Common myeloid progenitor, CD34-positive (primary cell): ENCODE measurements around the gene ARMH3.

ENCODE experiments used
- CTCF ChIA-PET: fragments of 350-600 bp; sonication (Branson Sonifier 250); formaldehyde crosslinking; loops from one replicate; lab custom pipeline; 2021; ENCODE audit warnings: antibody characterized with exemption; lab: Charles Lee
- POLR2A ChIA-PET: fragments of 350-600 bp; sonication (Branson Sonifier 250); formaldehyde crosslinking; loops from one replicate; lab custom pipeline; 2021; ENCODE audit warnings: antibody characterized with exemption; lab: Charles Lee
- DNase-seq, 3 donors: peaks; one replicate each; pipeline versions ENCODE4 v3.0.0 to v3.0.0-alpha.2; 2013
- H3K27ac ChIP-seq, 2 experiments: 1 replicate in 1 of 2; 2 replicates in 1 of 2; pipeline ENCODE4 v1.7.0; 2013; ENCODE audit warnings: inconsistent platforms in 2 of 2, low read length in 2 of 2, mild to moderate bottlenecking in 2 of 2, low read depth in 1 of 2, moderate library complexity in 1 of 2; ENCODE audit not compliant: severe bottlenecking in 2 of 2, insufficient read depth in 1 of 2, poor library complexity in 1 of 2
- H3K27me3 ChIP-seq, 5 experiments: replicated peaks in 2 of 5; 1 replicate in 3 of 5; 2 replicates in 2 of 5; pipeline versions ENCODE4 v1.6.1 to v1.7.0; 2013; ENCODE audit warnings: low read length in 4 of 5, mild to moderate bottlenecking in 2 of 5, moderate library complexity in 2 of 5, inconsistent platforms in 1 of 5; ENCODE audit not compliant: insufficient read depth in 5 of 5, control insufficient read depth in 4 of 5
- H3K36me3 ChIP-seq, 4 experiments: 1 replicate in 2 of 4; 2 replicates in 2 of 4; pipeline versions ENCODE4 v1.6.1 to v1.7.0; 2013; ENCODE audit warnings: low read length in 3 of 4, control low read depth in 1 of 4, mild to moderate bottlenecking in 1 of 4; ENCODE audit not compliant: control insufficient read depth in 4 of 4, insufficient read depth in 4 of 4
- H3K4me1 ChIP-seq, 4 experiments: 1 replicate in 3 of 4; 2 replicates in 1 of 4; pipeline versions ENCODE4 v1.6.1 to v1.7.1; 2013; ENCODE audit warnings: low read length in 3 of 4, mild to moderate bottlenecking in 3 of 4, control low read depth in 1 of 4, inconsistent platforms in 1 of 4, moderate library complexity in 1 of 4; ENCODE audit not compliant: control insufficient read depth in 4 of 4, insufficient read depth in 4 of 4; ENCODE audit errors: control extremely low read depth in 1 of 4
- H3K4me3 ChIP-seq, 7 experiments: 1 replicate in 4 of 7; 2 replicates in 3 of 7; pipeline versions ENCODE4 v1.5.1 to v1.7.0; 2013; ENCODE audit warnings: mild to moderate bottlenecking in 7 of 7, low read length in 6 of 7, moderate library complexity in 6 of 7, inconsistent platforms in 2 of 7, low read depth in 2 of 7, control low read depth in 1 of 7; ENCODE audit not compliant: insufficient read depth in 4 of 7, control insufficient read depth in 1 of 7; ENCODE audit errors: extremely low read depth in 1 of 7
- H3K9me3 ChIP-seq, 5 experiments: 1 replicate in 4 of 5; 2 replicates in 1 of 5; pipeline versions ENCODE4 v1.6.1 to v1.7.1; 2013; ENCODE audit warnings: low read length in 4 of 5, mild to moderate bottlenecking in 2 of 5, inconsistent platforms in 1 of 5, low read depth in 1 of 5, moderate library complexity in 1 of 5; ENCODE audit not compliant: control insufficient read depth in 4 of 5, insufficient read depth in 2 of 5; ENCODE audit errors: control extremely low read depth in 1 of 5
- WGBS: methylation state at CpG from one replicate; pipeline ENCODE4 v1.1.5; 2013; ENCODE audit not compliant: insufficient coverage; 5-methylcytosine and 5-hydroxymethylcytosine counted together

ARMH3 gene

GRCh38 chr10:101902820-101903145, 153.2 kb downstream of the ARMH3 start:
- Histone ChIP-seq H3K4me1 (peaks cover 0 to 2% (median under 1%) of the 10 kb centered on the region in 4 experiments), H3K36me3 (peaks cover 0 to 7% (median 3%) of the 10 kb centered on the region in 4 experiments)
- POLR2A ChIA-PET: no interaction called here

GRCh38 chr10:101902032-101902819, 153.7 kb downstream of the ARMH3 start:
- DNase-seq: no peak
- Histone ChIP-seq H3K9me3 (no peaks in the 10 kb centered on the region), H3K36me3 (peaks cover 0 to 7% (median 3%) of the 10 kb centered on the region in 4 experiments), H3K27me3 (no peaks in the 10 kb centered on the region), H3K4me1 (peaks cover 0 to 7% (median 3%) of the 10 kb centered on the region in 4 experiments), H3K4me3 (no peak overlapping the region), H3K27ac (no peak overlapping the region)
- WGBS: 99% methylated on average over 7 of the region's 7 CpGs
- CTCF ChIA-PET: interaction anchor here (0.9 to 1.5 kb wide), 2 partner anchors 11 to 171 kb away, joined by 3 to 4 read pairs; no protein-coding TSS in a partner anchor
- POLR2A ChIA-PET: no interaction called here

More at GRCh38 chr10:101902820-101903145, 153.2 kb downstream of the ARMH3 start:
- no peak for DNase-seq
- Histone ChIP-seq H3K4me3 (no peak overlapping the region), H3K27ac (no peak overlapping the region), H3K9me3 (no peaks in the 10 kb centered on the region), H3K27me3 (no peaks in the 10 kb centered on the region)
- CTCF ChIA-PET: interaction anchor here (1.5 kb wide), 1 partner anchor 170 kb away, joined by 4 read pairs; no protein-coding TSS in a partner anchor
- 100% methylated on average over 1 of the region's 4 CpGs for WGBS

- DNase-seq: peak in 1 of 3 donors; percentile 5
- peaks cover 0 to 7% (median 3%) of the 10 kb centered on the region in 4 experiments for H3K4me1 ChIP-seq
- 97% methylated on average over 6 of the region's 6 CpGs for WGBS
- H3K27me3 ChIP-seq: no peaks in the 10 kb centered on the region
- no peak overlapping the region for H3K4me3 ChIP-seq
- H3K9me3 ChIP-seq: no peaks in the 10 kb centered on the region
- POLR2A ChIA-PET: no interaction called here
- no peak overlapping the region for H3K27ac ChIP-seq
- CTCF ChIA-PET: interaction anchor here (0.9 kb wide), 1 partner anchor 10 kb away, joined by 3 read pairs; no protein-coding TSS in a partner anchor
- H3K36me3 ChIP-seq: peaks cover 0 to 7% (median 3%) of the 10 kb centered on the region in 4 experiments
Measured at GRCh38 chr10:101901340-101901739, 154.6 kb downstream of the ARMH3 start.

- POLR2A ChIA-PET: no interaction called here
- CTCF ChIA-PET: interaction anchor here (1.1 to 1.8 kb wide), 5 partner anchors 11 to 113 kb away, joined by 4 to 6 read pairs (median 5); no protein-coding TSS in a partner anchor
- Histone ChIP-seq H3K27ac (no peak overlapping the region), H3K27me3 (no peaks in the 10 kb centered on the region), H3K4me1 (peaks cover 0 to 7% (median 3%) of the 10 kb centered on the region in 4 experiments), H3K9me3 (no peaks in the 10 kb centered on the region), H3K36me3 (peaks cover 0 to 3% (median 2%) of the 10 kb centered on the region in 4 experiments), H3K4me3 (no peak overlapping the region)
- peak in 2 of 3 donors; percentile 35 to 36 for DNase-seq
- 83% methylated on average over 1 of the region's 4 CpGs for WGBS
Measured at GRCh38 chr10:101897633-101898032, 158.3 kb downstream of the ARMH3 start.

- 88% methylated on average over 1 of the region's 1 CpG for WGBS
- H3K27me3 ChIP-seq: no peaks in the 10 kb centered on the region
- H3K36me3 ChIP-seq: peaks cover 0 to 3% (median 0%) of the 10 kb centered on the region in 4 experiments
- H3K27ac ChIP-seq: no peak overlapping the region
- no peaks in the 10 kb centered on the region for H3K9me3 ChIP-seq
- DNase-seq: no peak
- no peak overlapping the region for H3K4me3 ChIP-seq
- H3K4me1 ChIP-seq: peaks cover 0 to 7% (median 3%) of the 10 kb centered on the region in 4 experiments
- ChIA-PET CTCF (interaction anchor here (0.7 to 1.8 kb wide), 3 partner anchors 113 to 158 kb away, joined by 3 to 5 read pairs (median 5); no protein-coding TSS in a partner anchor), POLR2A (no interaction called here)
Measured at GRCh38 chr10:101896225-101896877, 159.6 kb downstream of the ARMH3 start.

GRCh38 chr10:101895781-101896180, 160.2 kb downstream of the ARMH3 start:
- CTCF ChIA-PET: interaction anchor here (0.6 to 1.8 kb wide), 2 partner anchors 66 to 115 kb away, joined by 3 to 5 read pairs; no protein-coding TSS in a partner anchor
- Histone ChIP-seq H3K27ac (no peak overlapping the region), H3K27me3 (no peaks in the 10 kb centered on the region), H3K4me3 (no peak overlapping the region), H3K4me1 (peaks cover 0 to 7% (median 3%) of the 10 kb centered on the region in 4 experiments), H3K9me3 (no peaks in the 10 kb centered on the region), H3K36me3 (no peaks in the 10 kb centered on the region)
- POLR2A ChIA-PET: no interaction called here
- no peak for DNase-seq
- no CpG with 5 or more reads among the region's 4 CpGs for WGBS
